SH-SY5Y (cell line): Measurements from ENCODE around the gene SH3TC2.

Experiments used
- GATA2 ChIP-seq: IDR thresholded peaks from 2 replicates; pipeline ENCODE4 v1.6.1; 2011; ENCODE audit warnings: mild to moderate bottlenecking, low read depth, low read length
- GATA3 ChIP-seq: IDR thresholded peaks from 2 replicates; pipeline ENCODE4 v1.6.1; 2011; ENCODE audit warnings: low read depth, mild to moderate bottlenecking, low read length, moderate library complexity

The SH3TC2 gene

GRCh38 chr5:149063017-149063687, at the start of gene SH3TC2:
Gene SH3TC2, minus strand, starts transcription at chr5:149063062. Its CDS starts 40 bp downstream, at chr5:149063022.
- TF ChIP-seq GATA3: no peak
- no peak for TF ChIP-seq GATA2

GRCh38 chr5:149110406-149110805, 47.5 kb upstream of the SH3TC2 start:
- TF ChIP-seq GATA2 (no peak), GATA3 (no peak)

- TF ChIP-seq GATA2 (no peak), GATA3 (no peak)
These were observed 45.9 kb upstream of the SH3TC2 start for GRCh38 chr5:149108651-149109280.

GRCh38 chr5:149100331-149100730, 37.5 kb upstream of the SH3TC2 start:
- TF ChIP-seq GATA3 (no peak), GATA2 (no peak)

- no peak for TF ChIP-seq GATA2
- no peak for TF ChIP-seq GATA3
These were observed 37.1 kb upstream of the SH3TC2 start for GRCh38 chr5:149099920-149100319.

GRCh38 chr5:149094996-149095395, 32.1 kb upstream of the SH3TC2 start:
- TF ChIP-seq GATA3 (no peak), GATA2 (no peak)

- TF ChIP-seq GATA2 (no peak), GATA3 (no peak)
These were observed 30.8 kb upstream of the SH3TC2 start for GRCh38 chr5:149093625-149094024.

- TF ChIP-seq GATA2: no peak
- TF ChIP-seq GATA3: no peak
These were observed 26.9 kb upstream of the SH3TC2 start for GRCh38 chr5:149089796-149090195.

GRCh38 chr5:149088686-149089085, 25.8 kb upstream of the SH3TC2 start:
- TF ChIP-seq GATA2: no peak

GRCh38 chr5:149083846-149084245, 21.0 kb upstream of the SH3TC2 start:
- TF ChIP-seq GATA2 (no peak), GATA3 (no peak)

- TF ChIP-seq GATA3 (no peak), GATA2 (no peak)
These were observed 19.4 kb upstream of the SH3TC2 start for GRCh38 chr5:149082271-149082670.

- no peak for TF ChIP-seq GATA2
- no peak for TF ChIP-seq GATA3
These were observed 17.4 kb upstream of the SH3TC2 start for GRCh38 chr5:149080294-149080693.

- TF ChIP-seq GATA3 (no peak), GATA2 (no peak)
These were observed 17.0 kb upstream of the SH3TC2 start for GRCh38 chr5:149079883-149080282.

- TF ChIP-seq GATA3 (no peak), GATA2 (no peak)
These were observed 10.4 kb upstream of the SH3TC2 start for GRCh38 chr5:149073213-149073612.

- TF ChIP-seq GATA3: no peak
- no peak for TF ChIP-seq GATA2
These were observed 9.9 kb upstream of the SH3TC2 start for GRCh38 chr5:149072791-149073190.
